GM04503 (cell line): Measurements from ENCODE around the gene BTF3L4.
A peak's percentile ranks its signal among the peaks of the same experiment; 100 is the strongest.
"Not testable (repeated sequence)": the region's sequence is repeated elsewhere in the genome, so short reads cannot be mapped to it uniquely, and the experiment has no call there.

Experiments
- DNase-seq: peaks from one replicate; pipeline ENCODE4 v3.0.0-alpha.2; 2012; ENCODE audit warnings: low read depth

Gene BTF3L4

GRCh38 chr1:52055066-52055865, 829 bp upstream of the BTF3L4 start, which contains the start of gene TXNDC12:
TXNDC12 (minus strand) TSS chr1:52055191; CDS start chr1:52055096, 95 bp downstream.
- DNase-seq: peak; percentile 68

DNA sequence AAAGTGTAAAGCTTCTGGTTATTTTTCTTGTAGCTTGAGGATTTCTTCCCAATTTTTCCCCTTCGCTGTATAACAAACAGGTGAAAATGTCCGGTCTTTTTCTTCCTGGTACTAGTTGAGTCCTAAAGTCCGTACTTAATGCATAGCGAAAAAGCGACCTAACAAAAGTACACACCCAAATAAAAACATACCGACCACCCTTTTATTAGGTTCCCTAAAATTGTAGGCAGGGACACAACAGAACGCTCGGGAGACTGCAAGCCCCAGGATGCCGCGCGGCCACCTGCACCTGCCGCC, 281 bp upstream of the BTF3L4 start:
- DNase-seq: no peak

DNA sequence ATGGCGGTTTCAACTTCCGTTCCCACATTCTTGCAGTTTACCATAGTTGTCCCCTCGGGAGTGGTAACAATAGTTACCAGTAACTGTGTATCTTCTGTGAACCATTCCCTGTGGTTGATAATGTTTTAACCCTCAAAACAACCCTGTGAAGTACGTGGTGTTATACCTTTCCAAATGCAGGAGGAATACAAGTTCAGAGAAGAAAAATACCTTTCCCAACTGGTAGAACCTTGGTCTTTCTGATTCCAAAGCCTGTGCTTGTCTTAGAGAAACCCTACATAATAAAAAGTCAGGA, 789 bp downstream of the BTF3L4 start:
- DNase-seq: no peak

DNA sequence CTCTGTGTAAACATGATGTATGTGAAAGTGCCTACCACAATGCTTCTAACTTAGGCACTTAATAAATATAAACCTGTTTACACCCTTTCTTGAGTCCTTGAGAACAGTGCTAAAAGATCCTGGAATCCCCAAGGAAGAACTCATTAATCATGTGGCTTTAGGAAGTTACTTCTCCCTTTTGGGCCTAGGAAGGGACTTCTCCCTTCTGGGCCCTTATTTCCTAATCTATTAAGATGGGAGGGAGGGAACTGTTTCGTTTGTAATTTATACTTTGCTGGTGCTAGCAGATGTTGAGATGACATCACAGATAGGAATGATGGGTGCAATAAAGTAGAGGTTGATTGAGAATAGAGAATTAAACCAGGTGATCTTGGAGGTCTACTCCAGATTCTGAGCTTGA, 1.2 kb downstream of the BTF3L4 start:
- no peak for DNase-seq

DNA sequence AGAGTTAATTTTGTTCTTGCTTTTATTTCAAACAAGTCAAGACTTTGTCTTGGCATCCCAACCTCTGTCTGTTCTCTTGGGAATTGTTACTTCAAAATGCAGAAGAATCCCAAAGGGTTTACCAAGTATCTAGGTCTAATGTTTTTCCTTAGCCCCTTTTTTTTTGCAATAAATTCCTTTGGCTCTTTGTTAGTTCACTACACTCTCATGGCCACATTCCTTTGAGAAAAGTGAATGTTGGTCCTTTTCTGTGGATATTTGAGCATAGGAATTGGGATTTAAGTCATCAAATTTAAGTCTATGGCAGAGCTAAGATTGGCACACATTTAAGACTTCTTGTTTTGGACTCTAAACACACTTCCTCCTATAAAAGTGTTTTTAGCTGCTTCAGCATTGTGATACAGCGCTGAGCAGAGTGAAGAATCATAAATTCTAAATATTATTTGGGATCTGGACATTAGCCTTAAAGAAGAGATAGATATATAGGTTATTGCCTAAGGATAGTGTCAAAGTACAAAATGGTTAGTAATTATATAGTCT, 1.9 kb downstream of the BTF3L4 start:
- DNase-seq: no peak

DNA sequence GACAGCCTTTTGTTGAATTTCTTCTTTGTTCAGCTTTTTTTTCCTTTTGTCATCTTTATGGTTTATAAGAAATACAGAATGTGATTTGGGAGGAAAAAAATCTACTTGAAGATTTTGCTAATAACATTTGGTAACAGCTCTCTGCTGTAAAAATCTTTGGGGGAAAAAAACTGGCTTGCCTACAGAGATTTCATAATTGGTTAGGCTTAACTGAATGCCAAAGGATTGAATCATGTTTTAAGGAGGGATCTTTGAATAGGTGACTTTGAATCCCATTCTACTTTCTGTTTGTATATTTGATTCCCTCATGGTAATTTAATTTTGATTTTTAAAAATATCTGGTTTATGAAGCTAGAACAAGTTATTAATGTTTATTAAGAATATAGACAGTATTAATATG, 3.2 kb downstream of the BTF3L4 start:
- peak; percentile 39 for DNase-seq

DNA sequence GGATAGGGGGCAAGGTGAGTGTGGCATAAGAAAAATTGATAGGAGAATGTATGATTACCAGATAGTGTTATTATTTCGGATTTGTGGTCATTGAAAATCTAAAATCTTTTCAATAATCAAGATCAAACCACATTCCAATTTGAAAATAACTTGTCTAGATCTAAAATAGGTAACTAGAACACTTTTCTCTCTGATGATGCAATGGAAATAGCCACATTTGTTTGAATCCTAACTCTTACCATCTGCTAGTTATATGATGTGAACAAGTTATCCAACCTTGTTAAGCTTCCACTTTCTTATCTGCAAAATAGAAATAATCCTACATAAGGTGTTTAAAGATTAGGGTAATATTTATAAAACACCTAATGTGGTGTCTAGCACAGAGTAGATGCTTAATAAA, 3.8 kb downstream of the BTF3L4 start:
- no peak for DNase-seq

DNA sequence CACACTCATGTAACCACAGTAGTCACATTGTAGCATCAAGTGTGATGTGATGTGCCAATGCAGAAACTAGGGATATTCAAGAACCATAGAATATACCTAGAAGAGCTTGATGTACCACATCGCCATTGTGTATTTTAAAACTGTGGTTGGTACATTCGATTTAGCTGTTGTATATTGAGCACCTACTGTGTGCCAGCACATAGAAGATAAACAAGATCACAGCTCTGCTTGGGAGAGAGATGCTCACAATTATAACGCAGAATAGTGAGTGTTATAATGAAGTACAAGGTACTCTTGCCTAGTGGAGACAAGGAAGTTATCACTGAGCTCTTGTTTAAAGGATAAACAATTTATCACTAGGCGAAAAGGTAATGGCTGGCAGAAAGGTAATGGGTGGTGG, 4.7 kb downstream of the BTF3L4 start:
- no peak for DNase-seq

DNA sequence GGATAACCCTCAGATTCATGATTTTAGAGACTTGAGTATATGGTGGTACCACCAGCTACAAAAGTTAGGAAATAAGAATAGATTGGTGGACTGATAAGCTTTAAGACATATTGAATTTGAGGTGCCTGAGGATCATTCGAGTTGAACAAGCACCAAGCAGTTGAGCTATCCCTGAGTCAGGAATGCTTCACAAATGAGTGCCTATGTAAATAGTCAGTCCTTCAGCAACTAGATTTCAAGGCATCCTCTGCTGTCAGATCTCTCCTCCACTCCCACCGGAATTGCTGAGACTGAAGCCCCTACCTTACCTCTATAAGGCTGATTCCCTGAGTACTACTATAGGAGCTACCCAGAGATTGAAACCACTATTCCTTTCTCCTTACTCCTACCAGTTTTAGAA, 7.1 kb downstream of the BTF3L4 start:
- no peak for DNase-seq

DNA sequence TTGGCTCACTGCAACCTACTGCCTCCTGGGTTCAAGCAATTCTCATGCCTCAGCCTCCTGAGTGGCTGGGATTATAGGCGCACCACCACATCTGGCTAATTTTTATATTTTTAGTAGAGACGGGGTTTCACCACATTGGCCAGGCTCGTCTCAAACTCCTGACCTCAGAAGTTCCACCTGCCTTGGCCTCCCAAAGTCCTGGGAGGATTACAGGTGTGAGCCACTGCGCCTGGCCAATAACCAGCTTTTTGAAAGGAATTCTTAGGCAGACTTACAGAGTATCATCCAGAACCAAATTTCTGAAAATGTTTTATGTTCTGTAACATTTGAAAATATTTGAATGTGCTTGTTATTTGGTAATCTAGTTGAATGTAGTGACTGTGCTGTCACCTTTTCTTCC, 14.6 kb downstream of the BTF3L4 start:
- no peak for DNase-seq

DNA sequence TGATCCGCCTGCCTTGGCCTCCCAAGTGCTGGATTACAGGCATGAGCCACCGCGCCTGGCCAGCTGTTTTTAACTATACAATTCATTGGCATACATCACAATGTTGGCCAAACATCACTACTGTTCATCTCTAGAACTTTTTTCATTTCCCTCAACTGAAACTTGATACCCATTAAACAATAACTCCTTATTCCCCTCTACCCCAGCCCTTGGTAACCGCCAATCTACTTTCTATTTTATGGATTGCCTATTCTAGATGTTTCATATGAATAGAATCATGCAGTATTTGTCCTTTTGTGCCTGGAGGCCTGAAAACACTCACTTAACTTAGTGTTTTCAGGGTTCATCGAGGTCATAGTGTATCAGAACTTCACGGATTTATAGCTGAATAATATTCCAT, 16.2 kb downstream of the BTF3L4 start:
- DNase-seq: no peak

DNA sequence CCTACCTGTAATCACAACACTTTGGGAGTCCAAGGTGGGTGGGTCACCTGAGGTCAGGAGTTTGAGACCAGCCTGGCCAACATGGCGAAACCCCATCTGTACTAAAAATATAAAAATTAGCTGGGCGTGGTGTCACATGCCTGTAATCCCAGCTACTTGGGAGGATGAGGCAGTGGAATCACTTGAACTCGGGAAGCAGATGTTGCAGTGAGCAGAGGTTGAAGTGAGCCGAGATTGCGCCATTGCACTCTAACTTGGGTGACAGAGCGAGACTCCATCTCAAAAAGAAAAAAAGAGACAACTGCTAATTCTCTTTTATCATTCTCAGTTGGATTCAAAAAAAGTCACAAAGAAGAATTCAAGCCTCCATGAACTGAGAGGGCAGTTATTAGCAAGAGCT, 21.2 kb downstream of the BTF3L4 start:
- not testable (repeated sequence) for DNase-seq

DNA sequence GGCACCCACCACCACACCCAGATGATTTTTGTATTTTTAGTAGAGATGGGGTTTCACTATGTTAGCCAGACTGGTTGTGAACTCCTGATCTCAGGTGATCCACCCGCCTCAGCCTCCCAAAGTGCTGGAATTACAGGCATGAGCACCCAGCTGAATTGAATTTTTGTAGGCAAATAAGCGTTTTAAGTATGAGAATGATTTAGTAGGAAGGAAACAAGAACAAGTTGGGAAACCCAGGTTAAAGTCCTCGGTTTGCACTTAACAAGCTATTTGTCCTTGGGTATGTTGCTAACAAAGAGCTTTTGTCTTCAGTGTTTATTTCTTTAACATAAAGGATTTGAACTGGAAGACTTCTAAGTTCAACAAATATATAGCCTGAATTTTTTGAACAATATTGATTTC, 23.9 kb downstream of the BTF3L4 start:
- DNase-seq: no peak

GRCh38 chr1:52087892-52088291, 31.8 kb downstream of the BTF3L4 start:
- DNase-seq: not testable (repeated sequence)

GRCh38 chr1:52094300-52094699, 38.2 kb downstream of the BTF3L4 start:
- not testable (repeated sequence) for DNase-seq

- DNase-seq: no peak
These were observed 40.1 kb downstream of the BTF3L4 start for GRCh38 chr1:52096216-52096615.

DNA sequence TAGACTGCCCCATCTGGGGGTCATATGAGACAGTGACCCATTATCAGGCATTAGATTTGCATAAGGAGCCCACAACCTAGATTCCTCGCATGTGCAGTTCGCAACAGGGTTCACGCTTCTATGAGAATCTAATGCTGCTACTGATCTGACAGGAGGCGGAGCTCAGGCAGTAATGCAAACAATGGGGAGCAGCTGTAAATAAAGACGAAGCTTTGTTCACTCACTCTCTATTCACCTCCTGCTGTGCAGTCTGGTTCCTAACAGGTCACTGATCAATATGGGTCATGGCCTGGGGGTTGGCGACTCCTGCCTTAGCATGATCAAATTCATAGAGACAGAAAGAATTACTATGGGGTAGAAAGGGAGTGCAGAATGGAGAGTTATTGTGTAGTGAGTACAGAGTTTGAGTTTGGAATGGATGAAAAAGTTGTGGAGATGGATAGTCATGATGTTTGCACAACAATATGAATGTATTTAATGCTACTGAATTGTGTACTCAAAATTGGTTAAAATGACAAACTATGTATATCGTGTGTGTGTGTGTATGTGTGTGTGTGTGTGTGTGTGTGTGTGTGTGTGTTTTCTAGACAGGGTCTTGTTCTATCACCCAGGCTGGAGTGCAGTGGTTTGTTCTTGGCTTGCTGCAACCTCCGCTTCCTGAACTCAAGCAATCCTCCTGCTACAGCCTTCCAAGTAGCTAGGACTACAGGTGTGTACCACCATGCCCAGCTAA, 42.2 kb downstream of the BTF3L4 start:
- no peak for DNase-seq

DNA sequence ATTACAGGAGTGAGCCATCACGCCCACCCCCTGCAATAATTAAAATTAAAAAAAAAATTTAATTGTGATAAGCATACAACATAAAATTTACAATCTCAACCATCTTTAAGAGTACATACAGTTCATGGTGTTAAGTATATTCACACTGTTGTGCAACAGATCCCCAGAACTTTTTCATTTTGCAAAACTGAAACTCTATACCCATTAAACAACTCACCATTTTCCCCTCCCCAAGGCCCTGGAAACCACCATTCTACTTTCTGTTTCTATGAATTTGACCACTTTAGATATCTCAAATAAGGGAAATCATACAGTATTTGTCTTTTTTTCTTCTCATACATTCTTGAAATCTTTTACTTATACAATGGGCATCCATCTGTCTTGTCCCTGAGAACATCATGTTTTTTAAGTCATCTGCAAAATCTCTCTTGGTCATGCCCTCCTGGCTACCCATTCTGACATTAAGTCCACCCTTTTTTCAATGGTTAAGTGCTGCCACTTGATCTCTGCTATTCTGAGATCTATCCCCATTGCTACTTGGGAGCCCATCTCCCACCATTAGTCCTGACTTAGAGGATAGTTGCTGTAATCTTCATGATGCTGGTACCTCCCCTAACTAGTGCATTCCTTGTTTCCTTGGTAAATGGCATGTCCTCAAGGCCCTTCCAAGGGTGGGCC, 46.4 kb downstream of the BTF3L4 start:
- no peak for DNase-seq

GRCh38 chr1:52111492-52111891, 55.4 kb downstream of the BTF3L4 start:
- no peak for DNase-seq

- DNase-seq: no peak
These were observed 56.4 kb downstream of the BTF3L4 start for GRCh38 chr1:52112489-52112888.

DNA sequence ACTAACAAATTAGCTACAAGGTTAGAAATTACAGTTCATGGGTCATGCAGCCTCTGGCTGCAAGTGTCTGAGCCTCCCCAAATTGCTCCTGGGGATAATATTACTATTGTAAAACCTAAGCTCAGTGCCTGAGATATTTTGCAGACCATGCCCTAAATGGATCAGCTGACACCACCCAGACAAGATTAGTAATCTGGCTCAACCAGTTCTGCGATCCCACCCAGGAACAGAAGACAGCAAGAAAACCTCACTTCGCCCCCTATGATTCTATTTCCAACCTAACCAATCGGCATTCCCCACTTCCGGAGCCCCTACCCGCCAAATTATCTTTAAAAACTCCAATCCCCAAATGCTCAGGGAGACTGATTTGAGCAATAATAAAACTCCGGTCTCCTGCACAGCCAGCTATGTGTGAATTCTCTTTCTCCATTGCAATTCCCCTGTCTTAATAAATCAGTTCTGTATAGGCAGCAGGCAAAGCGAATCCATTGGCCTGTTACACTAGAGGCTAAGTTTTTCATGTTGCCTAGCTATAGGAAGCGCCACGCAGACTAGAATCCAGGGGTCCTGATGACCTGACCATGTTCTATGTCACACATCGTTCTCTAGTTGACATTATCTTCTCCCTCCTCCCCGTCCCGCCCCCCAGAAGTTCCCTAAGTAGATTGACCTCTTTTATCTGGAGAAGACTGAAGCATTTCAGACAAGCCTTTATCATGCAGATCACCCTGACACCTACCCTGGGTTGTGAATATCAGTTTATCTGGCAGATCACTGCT, 63.4 kb downstream of the BTF3L4 start:
- no peak for DNase-seq

GRCh38 chr1:52122384-52122783, 66.3 kb downstream of the BTF3L4 start:
- DNase-seq: no peak
